ENCODE data around the gene INHBE.
A peak's percentile ranks its signal among the peaks of the same experiment; 100 is the strongest.

INHBE gene

GRCh38 chr12:57473392-57473791, 18.3 kb downstream of the INHBE start:
- Mint-ChIP-seq H3K9me3 (no peaks in the 10 kb centered on the region), H3K27me3 (ENCODE audit: low read depth) (no peaks in the 10 kb centered on the region), H3K36me3 (ENCODE audit: low read depth) (peaks cover 49% of the 10 kb centered on the region), H3K4me1 (ENCODE audit: low read depth) (peaks cover 36% of the 10 kb centered on the region), H3K4me3 (peak overlapping the region; percentile 6), H3K27ac (no peak overlapping the region)

GRCh38 chr12:57473886-57474285, 18.8 kb downstream of the INHBE start:
- H3K27ac Mint-ChIP-seq, result no peak overlapping the region
- peaks cover 41% of the 10 kb centered on the region for H3K4me1 Mint-ChIP-seq (ENCODE audit: low read depth)
- no peaks in the 10 kb centered on the region for H3K27me3 Mint-ChIP-seq (ENCODE audit: low read depth)
- H3K4me3 Mint-ChIP-seq, result peak overlapping the region; percentile 68
- H3K36me3 Mint-ChIP-seq (ENCODE audit: low read depth), result peaks cover 47% of the 10 kb centered on the region
- H3K9me3 Mint-ChIP-seq, result no peaks in the 10 kb centered on the region

DNA sequence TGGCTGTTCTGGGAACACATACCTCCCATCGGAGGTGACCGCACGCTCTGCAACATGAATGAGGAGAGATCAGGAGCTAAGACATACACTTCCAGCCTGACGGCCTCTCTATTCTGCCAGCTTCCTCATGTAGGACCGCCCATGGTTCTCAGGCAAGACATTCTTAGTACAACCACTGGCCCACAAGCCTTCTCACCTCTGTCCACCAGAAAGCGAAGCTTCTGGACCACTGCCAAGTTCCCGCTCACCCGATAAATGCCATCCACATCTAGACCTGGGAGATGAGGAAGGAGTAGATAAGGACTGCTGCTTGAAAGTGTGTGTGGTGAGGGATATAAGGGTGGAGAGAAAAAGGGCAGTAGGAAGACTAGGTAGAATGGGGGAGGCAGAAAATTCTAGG, 19.3 kb downstream of the INHBE start:
- H3K4me1 Mint-ChIP-seq (ENCODE audit: low read depth), result peaks cover 46% of the 10 kb centered on the region
- H3K36me3 Mint-ChIP-seq (ENCODE audit: low read depth), result peaks cover 44% of the 10 kb centered on the region
- H3K27me3 Mint-ChIP-seq (ENCODE audit: low read depth), result no peaks in the 10 kb centered on the region
- H3K9me3 Mint-ChIP-seq, result no peaks in the 10 kb centered on the region
- peak overlapping the region; percentile 68 for H3K4me3 Mint-ChIP-seq
- H3K27ac Mint-ChIP-seq, result peak overlapping the region; percentile 22

DNA sequence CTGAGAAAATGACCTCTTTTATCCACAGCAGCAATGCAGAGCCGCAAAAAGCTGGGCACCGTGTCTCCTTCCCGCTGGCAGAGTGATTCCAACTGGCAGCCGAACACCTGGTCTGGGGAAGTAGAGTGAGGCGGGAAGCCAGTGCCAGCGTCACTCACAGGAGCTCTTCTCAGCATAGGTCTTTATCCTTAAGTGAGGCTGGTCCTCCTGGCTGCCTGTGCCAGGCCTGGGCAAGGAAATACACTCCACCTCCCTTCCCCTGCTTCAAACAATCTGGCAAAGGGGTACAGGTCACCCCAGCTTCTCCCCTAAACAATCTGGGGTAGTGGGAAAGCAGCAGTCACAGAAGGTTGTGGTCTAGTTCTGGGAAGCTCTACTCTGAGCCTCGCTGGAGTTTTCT, 19.8 kb downstream of the INHBE start:
- Mint-ChIP-seq H3K4me1 (ENCODE audit: low read depth) (peaks cover 50% of the 10 kb centered on the region), H3K4me3 (peak overlapping the region; percentile 68), H3K27ac (no peak overlapping the region), H3K27me3 (ENCODE audit: low read depth) (no peaks in the 10 kb centered on the region), H3K36me3 (ENCODE audit: low read depth) (peaks cover 43% of the 10 kb centered on the region), H3K9me3 (no peaks in the 10 kb centered on the region)

GRCh38 chr12:57475271-57476161, 20.4 kb downstream of the INHBE start:
- Mint-ChIP-seq H3K27me3 (ENCODE audit: low read depth) (no peaks in the 10 kb centered on the region), H3K4me1 (ENCODE audit: low read depth) (peaks cover 55% of the 10 kb centered on the region), H3K9me3 (no peaks in the 10 kb centered on the region), H3K4me3 (peak overlapping the region; percentile 96), H3K27ac (peak overlapping the region; percentile 16), H3K36me3 (ENCODE audit: low read depth) (peaks cover 41% of the 10 kb centered on the region)

DNA sequence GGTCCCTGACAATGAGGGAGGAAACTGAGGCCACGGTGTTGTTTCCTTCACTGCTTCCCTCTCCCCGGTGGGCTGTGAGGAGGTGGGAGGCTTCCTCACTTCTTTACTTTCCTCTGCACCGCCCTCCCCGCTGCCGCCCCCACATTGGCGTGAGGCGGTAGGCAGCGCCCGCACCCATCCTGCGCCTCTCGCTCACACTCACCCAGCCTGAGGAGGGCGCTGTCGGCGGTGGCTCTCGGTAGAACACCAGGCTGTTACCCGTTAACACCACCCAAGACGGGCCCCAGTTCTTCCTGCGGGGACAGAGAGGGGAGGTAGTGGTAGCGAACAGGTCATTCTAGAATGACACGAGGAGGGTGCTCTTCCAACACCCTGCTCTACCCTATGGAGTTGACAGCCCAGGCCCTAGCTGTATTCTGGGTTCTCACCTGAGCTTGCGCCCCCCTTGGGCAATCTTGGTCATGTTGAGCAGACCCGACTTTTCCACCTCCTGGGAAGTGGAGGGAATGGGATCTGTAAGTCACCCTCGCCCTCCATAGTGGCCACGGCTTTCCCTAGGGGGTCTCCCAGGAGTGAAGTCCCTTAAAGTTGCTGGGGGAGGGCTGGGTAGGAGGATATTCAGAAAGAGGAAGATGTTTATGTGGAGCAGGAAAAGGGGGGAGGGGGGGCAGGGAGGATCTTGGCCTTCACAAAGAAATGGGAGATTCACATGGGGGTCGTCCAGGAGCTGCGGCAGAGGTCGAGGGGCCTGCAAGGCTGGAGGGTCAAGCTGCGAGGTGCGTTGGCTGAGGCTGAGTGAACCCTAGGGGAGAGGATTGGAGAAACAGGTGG, 21.3 kb downstream of the INHBE start:
- H3K27ac Mint-ChIP-seq, result peak overlapping the region; percentile 98
- no peaks in the 10 kb centered on the region for H3K9me3 Mint-ChIP-seq
- peaks cover 41% of the 10 kb centered on the region for H3K36me3 Mint-ChIP-seq (ENCODE audit: low read depth)
- H3K27me3 Mint-ChIP-seq (ENCODE audit: low read depth), result no peaks in the 10 kb centered on the region
- peaks cover 59% of the 10 kb centered on the region for H3K4me1 Mint-ChIP-seq (ENCODE audit: low read depth)
- peak overlapping the region; percentile 96 for H3K4me3 Mint-ChIP-seq

DNA sequence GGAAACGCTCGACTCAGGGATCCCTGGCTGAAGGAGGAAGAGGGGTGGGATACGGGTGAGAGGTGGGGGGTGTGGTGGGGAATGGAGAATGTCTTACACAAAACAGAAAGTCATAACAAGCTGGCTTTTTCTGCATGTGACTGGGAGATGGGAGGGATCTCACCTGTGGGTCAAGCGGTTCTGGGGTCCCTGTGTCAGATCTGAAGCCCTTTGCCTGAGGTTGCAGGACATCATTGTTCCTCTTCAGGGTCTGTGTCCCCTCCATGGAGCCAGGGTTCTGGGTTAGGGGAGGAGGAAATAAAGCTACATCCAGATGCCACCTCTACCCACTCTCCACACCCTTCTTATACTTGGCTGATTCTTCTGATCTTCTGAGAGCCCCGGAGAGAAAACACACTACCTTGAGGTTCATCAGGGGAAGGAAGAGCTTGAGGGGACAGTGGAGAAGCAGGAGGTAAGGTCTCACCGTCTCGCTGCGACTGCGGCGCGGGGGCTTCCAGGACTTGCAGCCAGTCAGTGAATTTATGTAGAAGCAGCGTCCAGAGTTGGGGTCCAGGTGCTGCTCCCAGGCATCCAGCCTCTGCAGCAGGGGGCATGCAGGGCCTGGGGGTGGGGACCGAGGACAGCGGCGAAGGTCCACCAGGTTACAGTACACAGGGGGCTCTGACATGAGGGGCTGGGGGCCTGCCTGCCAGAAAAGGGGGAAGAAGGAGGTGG, 22.0 kb downstream of the INHBE start:
- H3K9me3 Mint-ChIP-seq, result no peaks in the 10 kb centered on the region
- H3K4me1 Mint-ChIP-seq (ENCODE audit: low read depth), result peaks cover 61% of the 10 kb centered on the region
- H3K4me3 Mint-ChIP-seq, result peak overlapping the region; percentile 96
- no peaks in the 10 kb centered on the region for H3K27me3 Mint-ChIP-seq (ENCODE audit: low read depth)
- peak overlapping the region; percentile 98 for H3K27ac Mint-ChIP-seq
- peaks cover 39% of the 10 kb centered on the region for H3K36me3 Mint-ChIP-seq (ENCODE audit: low read depth)

DNA sequence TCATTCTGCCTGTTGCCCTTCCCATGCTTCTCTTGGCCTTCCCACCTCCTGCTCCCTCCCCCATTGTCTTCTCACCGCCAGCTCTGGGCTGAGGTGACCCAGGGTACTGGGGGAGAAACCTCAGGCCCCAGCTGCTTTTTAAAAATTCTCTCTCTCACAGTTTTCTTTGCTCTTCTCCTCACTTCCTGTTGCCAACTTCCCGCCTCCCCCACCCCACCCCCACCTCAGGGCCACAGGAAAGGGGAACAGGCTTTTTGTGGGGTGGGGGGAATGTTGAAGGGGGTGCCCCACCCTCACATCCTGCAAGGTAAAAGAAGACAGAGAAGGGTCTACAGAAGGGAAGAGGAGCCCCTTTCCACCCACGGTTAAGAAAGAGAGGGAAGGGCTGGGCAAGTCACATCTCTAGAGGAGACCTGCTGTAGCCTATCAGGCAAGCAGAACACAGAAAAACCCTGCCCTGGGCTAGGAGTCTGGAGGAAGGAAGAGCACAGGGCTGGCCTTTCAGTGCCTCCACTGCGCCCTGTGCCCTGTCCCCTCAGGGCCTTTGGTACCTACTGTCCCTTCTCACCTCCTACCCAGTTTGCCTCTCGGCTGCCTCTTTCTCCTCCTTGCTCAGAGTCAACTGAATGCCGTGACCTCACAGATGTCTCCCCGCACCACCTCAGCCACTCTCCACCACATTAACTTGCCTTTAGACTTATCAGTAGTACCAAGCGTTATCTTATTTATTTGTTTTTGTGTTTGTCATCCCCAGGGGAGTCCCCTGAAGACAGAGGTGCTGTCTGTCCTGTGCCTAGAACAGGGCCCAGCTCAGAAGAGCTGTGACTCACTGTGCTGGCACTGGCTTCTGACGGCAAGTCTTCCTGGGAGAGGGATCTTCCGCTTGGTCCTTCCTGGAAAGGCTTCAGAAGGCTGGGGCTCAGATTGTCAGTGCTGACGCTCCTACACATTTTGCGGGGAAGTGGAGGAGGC, 22.9 kb downstream of the INHBE start:
- peaks cover 32% of the 10 kb centered on the region for H3K36me3 Mint-ChIP-seq (ENCODE audit: low read depth)
- no peaks in the 10 kb centered on the region for H3K9me3 Mint-ChIP-seq

DNA sequence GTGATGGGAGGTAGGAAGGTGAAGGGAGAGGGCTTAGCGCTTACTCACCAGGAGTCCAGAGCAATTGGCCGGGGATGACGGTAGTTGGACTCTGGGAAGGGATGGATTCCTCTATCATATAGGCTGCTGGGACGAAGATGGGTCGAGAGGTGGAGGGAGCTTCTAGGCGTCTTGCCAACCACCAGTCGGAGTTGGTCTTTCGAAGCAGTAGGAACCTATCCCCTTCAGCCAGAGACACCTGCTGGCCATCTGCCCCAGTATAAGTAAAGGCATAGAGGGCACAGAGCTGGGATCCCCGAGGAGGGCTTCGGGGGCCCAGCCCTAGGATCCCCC, 23.9 kb downstream of the INHBE start:
- Mint-ChIP-seq H3K4me1 (ENCODE audit: low read depth) (peaks cover 59% of the 10 kb centered on the region), H3K27ac (peak overlapping the region; percentile 98), H3K27me3 (ENCODE audit: low read depth) (no peaks in the 10 kb centered on the region), H3K9me3 (no peaks in the 10 kb centered on the region), H3K4me3 (peak overlapping the region; percentile 96), H3K36me3 (ENCODE audit: low read depth) (peaks cover 25% of the 10 kb centered on the region)

More for the DNA sequence above, 22.9 kb downstream of the INHBE start:
- Mint-ChIP-seq H3K4me3 (peak overlapping the region; percentile 96), H3K4me1 (ENCODE audit: low read depth) (peaks cover 57% of the 10 kb centered on the region), H3K27me3 (ENCODE audit: low read depth) (no peaks in the 10 kb centered on the region), H3K27ac (peak overlapping the region; percentile 98)

DNA sequence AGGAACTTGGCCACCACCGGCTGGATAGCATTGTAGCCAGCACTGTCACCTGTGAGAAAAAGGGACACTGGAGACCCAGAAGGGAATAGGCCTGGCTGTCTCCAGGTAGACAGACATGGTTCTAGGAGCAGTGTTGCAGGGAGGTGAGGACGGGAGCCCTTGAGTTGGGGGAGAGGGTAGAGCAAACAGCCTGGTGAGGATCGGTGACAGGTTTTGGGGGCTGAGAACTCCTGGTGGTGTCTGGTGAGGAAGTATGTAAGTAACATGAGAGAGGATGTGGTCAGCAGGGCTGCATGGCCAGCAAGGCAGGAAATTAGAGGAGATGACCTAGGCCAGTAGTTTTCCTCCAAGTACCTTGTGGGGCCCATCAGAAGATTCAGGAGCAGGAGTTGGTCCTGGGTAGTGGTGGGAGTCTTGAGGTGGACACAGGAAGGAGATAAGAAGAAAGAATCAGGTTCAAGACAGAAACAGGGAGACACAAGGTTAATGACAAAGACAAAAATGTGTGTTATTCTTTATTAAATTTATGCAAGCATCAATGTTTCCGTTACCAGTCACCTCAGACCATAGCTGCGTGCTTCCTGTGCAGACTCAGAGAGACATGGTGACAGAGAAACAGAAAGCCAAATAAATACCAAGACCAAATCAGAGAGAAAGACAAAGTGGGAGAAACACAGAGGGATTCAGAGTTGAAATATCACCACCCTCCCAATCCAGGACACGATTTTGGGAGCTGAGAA, 24.4 kb downstream of the INHBE start, which contains the start of gene ARHGAP9:
Gene ARHGAP9 (minus strand): TSS at position 491 of the 740 bp plus-strand sequence. CDS start 460 bp downstream, at position 31.
- no peaks in the 10 kb centered on the region for H3K9me3 Mint-ChIP-seq
- H3K27me3 Mint-ChIP-seq (ENCODE audit: low read depth), result no peaks in the 10 kb centered on the region
- H3K27ac Mint-ChIP-seq, result peak within 1 kb of the TSS; percentile 98
- peak within 1 kb of the TSS; percentile 96 for H3K4me3 Mint-ChIP-seq
- H3K36me3 Mint-ChIP-seq (ENCODE audit: low read depth), result peaks cover 20% of the 10 kb centered on the region
- H3K4me1 Mint-ChIP-seq (ENCODE audit: low read depth), result peaks cover 54% of the 10 kb centered on the region

GRCh38 chr12:57481671-57482070, 26.6 kb downstream of the INHBE start:
- no peaks in the 10 kb centered on the region for H3K27me3 Mint-ChIP-seq (ENCODE audit: low read depth)
- H3K27ac Mint-ChIP-seq, result peak overlapping the region; percentile 98
- peaks cover 44% of the 10 kb centered on the region for H3K4me1 Mint-ChIP-seq (ENCODE audit: low read depth)
- no peak overlapping the region for H3K4me3 Mint-ChIP-seq
- no peaks in the 10 kb centered on the region for H3K9me3 Mint-ChIP-seq
- H3K36me3 Mint-ChIP-seq (ENCODE audit: low read depth), result peaks cover 10% of the 10 kb centered on the region

DNA sequence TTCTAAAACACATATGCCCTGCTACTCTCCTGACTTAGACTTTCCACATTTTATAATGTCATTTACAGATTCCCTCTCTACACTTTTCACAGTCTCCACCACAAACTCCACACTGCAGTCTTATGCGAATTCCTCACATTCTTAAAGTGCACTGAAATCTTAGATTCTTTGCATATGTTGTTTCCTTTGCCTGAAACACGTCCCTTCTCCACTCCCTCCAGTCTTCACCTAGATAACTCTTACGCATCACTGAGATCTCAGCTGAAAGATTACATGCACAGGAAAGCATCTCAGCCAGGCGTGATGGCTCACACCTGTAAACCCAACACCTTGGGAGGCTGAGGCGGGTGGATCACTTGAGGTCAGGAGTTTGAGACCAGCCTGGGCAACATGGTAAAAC, 28.4 kb downstream of the INHBE start:
- Mint-ChIP-seq H3K27me3 (ENCODE audit: low read depth) (no peaks in the 10 kb centered on the region), H3K4me3 (no peak overlapping the region), H3K27ac (no peak overlapping the region), H3K9me3 (no peaks in the 10 kb centered on the region), H3K36me3 (ENCODE audit: low read depth) (peaks cover 9% of the 10 kb centered on the region), H3K4me1 (ENCODE audit: low read depth) (peaks cover 37% of the 10 kb centered on the region)

- no peak overlapping the region for H3K27ac Mint-ChIP-seq
These were observed 30.6 kb downstream of the INHBE start for GRCh38 chr12:57485695-57486094.

More at GRCh38 chr12:57485695-57486094, 30.6 kb downstream of the INHBE start:
- Mint-ChIP-seq H3K9me3 (no peaks in the 10 kb centered on the region), H3K27me3 (ENCODE audit: low read depth) (no peaks in the 10 kb centered on the region), H3K36me3 (ENCODE audit: low read depth) (peaks cover 20% of the 10 kb centered on the region), H3K4me3 (no peak overlapping the region), H3K4me1 (ENCODE audit: low read depth) (peaks cover 33% of the 10 kb centered on the region)

Data from T-helper 1 cell treated with Interleukin-12 subunit alpha and Interleukin-12 subunit beta and Interleukin-4 antibody, amounts not matched to agents 30 μg/mL and 1 μg/mL, for 36 hours (primary cell).